WTC11 (cell line): ENCODE results near the gene PRSS27.

Experiments used
- CREB1 ChIP-seq: sonication (generic); formaldehyde crosslinking; IDR thresholded peaks from 2 replicates; pipeline ENCODE4 v1.8.0; 2023; ENCODE audit warnings: mild to moderate bottlenecking, missing genetic modification reagents
- CTCF ChIP-seq: fragments of 200-600 bp; IDR thresholded peaks from 2 replicates; pipeline ENCODE4 v1.8.0; 2022; ENCODE audit warnings: antibody characterized with exemption
- ETV6 ChIP-seq: sonication (generic); formaldehyde crosslinking; IDR thresholded peaks from 2 replicates; pipeline ENCODE4 v1.8.1; 2022; ENCODE audit warnings: mild to moderate bottlenecking, missing genetic modification reagents
- MYBL2 ChIP-seq: sonication (generic); formaldehyde crosslinking; IDR thresholded peaks from 2 replicates; pipeline ENCODE4 v1.8.1; 2023; ENCODE audit warnings: mild to moderate bottlenecking, moderate library complexity, missing genetic modification reagents
- ZBTB21 ChIP-seq: sonication (generic); formaldehyde crosslinking; IDR thresholded peaks from 2 replicates; pipeline ENCODE4 v1.8.1; 2023; ENCODE audit warnings: mild to moderate bottlenecking, missing genetic modification reagents, borderline replicate concordance
- TF ChIP-seq, protein P1 (sequence below): sonication (generic); formaldehyde crosslinking; IDR thresholded peaks from 2 replicates; pipeline ENCODE4 v1.8.1; 2023; ENCODE audit warnings: mild to moderate bottlenecking, missing genetic modification reagents, borderline replicate concordance
- TF ChIP-seq, protein P2 (sequence below): sonication (generic); formaldehyde crosslinking; IDR thresholded peaks from 2 replicates; pipeline ENCODE4 v1.8.1; 2023; ENCODE audit warnings: mild to moderate bottlenecking, missing genetic modification reagents

GRCh38 chr16:2690852-2691251 lies 29.2 kb downstream of the PRSS27 start:
- TF ChIP-seq MYBL2 (CRISPR knock-in tag) (no peak), CTCF (no peak), ETV6 (CRISPR knock-in tag) (no peak), CREB1 (CRISPR knock-in tag) (no peak), ZBTB21 (CRISPR knock-in tag) (no peak)
- TF ChIP-seq, protein P1, sequence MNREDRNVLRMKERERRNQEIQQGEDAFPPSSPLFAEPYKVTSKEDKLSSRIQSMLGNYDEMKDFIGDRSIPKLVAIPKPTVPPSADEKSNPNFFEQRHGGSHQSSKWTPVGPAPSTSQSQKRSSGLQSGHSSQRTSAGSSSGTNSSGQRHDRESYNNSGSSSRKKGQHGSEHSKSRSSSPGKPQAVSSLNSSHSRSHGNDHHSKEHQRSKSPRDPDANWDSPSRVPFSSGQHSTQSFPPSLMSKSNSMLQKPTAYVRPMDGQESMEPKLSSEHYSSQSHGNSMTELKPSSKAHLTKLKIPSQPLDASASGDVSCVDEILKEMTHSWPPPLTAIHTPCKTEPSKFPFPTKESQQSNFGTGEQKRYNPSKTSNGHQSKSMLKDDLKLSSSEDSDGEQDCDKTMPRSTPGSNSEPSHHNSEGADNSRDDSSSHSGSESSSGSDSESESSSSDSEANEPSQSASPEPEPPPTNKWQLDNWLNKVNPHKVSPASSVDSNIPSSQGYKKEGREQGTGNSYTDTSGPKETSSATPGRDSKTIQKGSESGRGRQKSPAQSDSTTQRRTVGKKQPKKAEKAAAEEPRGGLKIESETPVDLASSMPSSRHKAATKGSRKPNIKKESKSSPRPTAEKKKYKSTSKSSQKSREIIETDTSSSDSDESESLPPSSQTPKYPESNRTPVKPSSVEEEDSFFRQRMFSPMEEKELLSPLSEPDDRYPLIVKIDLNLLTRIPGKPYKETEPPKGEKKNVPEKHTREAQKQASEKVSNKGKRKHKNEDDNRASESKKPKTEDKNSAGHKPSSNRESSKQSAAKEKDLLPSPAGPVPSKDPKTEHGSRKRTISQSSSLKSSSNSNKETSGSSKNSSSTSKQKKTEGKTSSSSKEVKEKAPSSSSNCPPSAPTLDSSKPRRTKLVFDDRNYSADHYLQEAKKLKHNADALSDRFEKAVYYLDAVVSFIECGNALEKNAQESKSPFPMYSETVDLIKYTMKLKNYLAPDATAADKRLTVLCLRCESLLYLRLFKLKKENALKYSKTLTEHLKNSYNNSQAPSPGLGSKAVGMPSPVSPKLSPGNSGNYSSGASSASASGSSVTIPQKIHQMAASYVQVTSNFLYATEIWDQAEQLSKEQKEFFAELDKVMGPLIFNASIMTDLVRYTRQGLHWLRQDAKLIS, result no peak
- TF ChIP-seq, protein P2, sequence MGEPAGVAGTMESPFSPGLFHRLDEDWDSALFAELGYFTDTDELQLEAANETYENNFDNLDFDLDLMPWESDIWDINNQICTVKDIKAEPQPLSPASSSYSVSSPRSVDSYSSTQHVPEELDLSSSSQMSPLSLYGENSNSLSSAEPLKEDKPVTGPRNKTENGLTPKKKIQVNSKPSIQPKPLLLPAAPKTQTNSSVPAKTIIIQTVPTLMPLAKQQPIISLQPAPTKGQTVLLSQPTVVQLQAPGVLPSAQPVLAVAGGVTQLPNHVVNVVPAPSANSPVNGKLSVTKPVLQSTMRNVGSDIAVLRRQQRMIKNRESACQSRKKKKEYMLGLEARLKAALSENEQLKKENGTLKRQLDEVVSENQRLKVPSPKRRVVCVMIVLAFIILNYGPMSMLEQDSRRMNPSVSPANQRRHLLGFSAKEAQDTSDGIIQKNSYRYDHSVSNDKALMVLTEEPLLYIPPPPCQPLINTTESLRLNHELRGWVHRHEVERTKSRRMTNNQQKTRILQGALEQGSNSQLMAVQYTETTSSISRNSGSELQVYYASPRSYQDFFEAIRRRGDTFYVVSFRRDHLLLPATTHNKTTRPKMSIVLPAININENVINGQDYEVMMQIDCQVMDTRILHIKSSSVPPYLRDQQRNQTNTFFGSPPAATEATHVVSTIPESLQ (CRISPR knock-in tag), result no peak
